Keratinocyte (primary cell): ENCODE data around the gene PRR14. TPM values are rescaled to one million over a fixed set of nuclear protein-coding genes. Genes with fewer than 3 reads are reported as not detected.
A peak's percentile ranks its signal among the peaks of the same experiment; 100 is the strongest.

Source experiments
- DNase-seq: peaks from one replicate; pipeline ENCODE4 v3.0.0-alpha.2; 2011; ENCODE audit warnings: low read depth, missing footprints, low spot score
- FAIRE-seq: peaks from 2 replicates; lab custom pipeline; 2011; peaks lifted over from hg19 to GRCh38; lab: Jason Lieb, UNC
- H2AFZ ChIP-seq: 2 replicates; pipeline ENCODE4 v1.6.0; 2012; ENCODE audit warnings: low read length, control low read depth, inconsistent platforms; ENCODE audit not compliant: control insufficient read depth
- H3K27ac ChIP-seq: 2 replicates; pipeline ENCODE4 v1.5.1; 2011; ENCODE audit warnings: low read length; ENCODE audit not compliant: control insufficient read depth, insufficient read depth
- H3K27me3 ChIP-seq: 3 replicates; pipeline ENCODE4 v1.6.0; 2011; ENCODE audit warnings: low read length; ENCODE audit not compliant: control insufficient read depth, insufficient read depth; ENCODE audit errors: extremely low read depth
- H3K36me3 ChIP-seq, 2 experiments: 2 replicates in 1 of 2; 3 replicates in 1 of 2; pipeline ENCODE4 v1.5.1; 2011; ENCODE audit warnings: low read length in 2 of 2, mild to moderate bottlenecking in 1 of 2; ENCODE audit not compliant: control insufficient read depth in 2 of 2, insufficient read depth in 2 of 2; ENCODE audit errors: extremely low read depth in 1 of 2
- H3K4me1 ChIP-seq: 3 replicates; pipeline ENCODE4 v1.5.1; 2011; ENCODE audit warnings: low read length; ENCODE audit not compliant: control insufficient read depth, insufficient read depth; ENCODE audit errors: extremely low read depth
- H3K4me2 ChIP-seq: 3 replicates; pipeline ENCODE4 v1.6.0; 2011; ENCODE audit warnings: low read depth, low read length; ENCODE audit not compliant: control insufficient read depth, insufficient read depth; ENCODE audit errors: extremely low read depth
- H3K4me3 ChIP-seq, 3 experiments: fragments of 200-600 bp in 1 of 3; sonication (generic) in 1 of 3; 2 replicates in 2 of 3; 3 replicates in 1 of 3; pipeline ENCODE4 v1.5.1; 2011 to 2016; ENCODE audit warnings: low read length in 3 of 3, mild to moderate bottlenecking in 3 of 3, control low read depth in 2 of 3, inconsistent platforms in 1 of 3, low read depth in 1 of 3, mixed read lengths in 1 of 3, mixed run types in 1 of 3, moderate library complexity in 1 of 3; ENCODE audit not compliant: control insufficient read depth in 2 of 3, insufficient read depth in 2 of 3; ENCODE audit errors: extremely low read depth in 1 of 3
- H3K79me2 ChIP-seq: 2 replicates; pipeline ENCODE4 v1.6.0; 2012; ENCODE audit warnings: low read length; ENCODE audit not compliant: control insufficient read depth, insufficient read depth
- H3K9ac ChIP-seq: 3 replicates; pipeline ENCODE4 v1.6.0; 2011; ENCODE audit warnings: low read length; ENCODE audit not compliant: control insufficient read depth, insufficient read depth; ENCODE audit errors: extremely low read depth
- H3K9me1 ChIP-seq: 3 replicates; pipeline ENCODE4 v1.6.0; 2011; ENCODE audit warnings: low read length; ENCODE audit not compliant: control insufficient read depth, insufficient read depth; ENCODE audit errors: extremely low read depth
- H3K9me3 ChIP-seq: 2 replicates; pipeline ENCODE4 v1.5.1; 2012; ENCODE audit warnings: low read depth, low read length; ENCODE audit not compliant: control insufficient read depth
- H4K20me1 ChIP-seq: 3 replicates; pipeline ENCODE4 v1.6.0; 2011; ENCODE audit warnings: low read length; ENCODE audit not compliant: control insufficient read depth, insufficient read depth; ENCODE audit errors: extremely low read depth
- CTCF ChIP-seq, 3 experiments: IDR thresholded peaks in 1 of 3; conservative IDR thresholded peaks in 1 of 3; optimal IDR thresholded peaks in 1 of 3; 2 replicates in 2 of 3; 3 replicates in 1 of 3; pipeline versions ENCODE3 to v1.5.1; 2011; ENCODE audit warnings: low read length in 3 of 3, mild to moderate bottlenecking in 3 of 3, moderate library complexity in 2 of 3, control low read depth in 1 of 3, inconsistent platforms in 1 of 3; ENCODE audit not compliant: insufficient read depth in 2 of 3; ENCODE audit errors: extremely low read depth in 1 of 3
- EZH2 ChIP-seq: IDR thresholded peaks from one replicate; pipeline ENCODE4 v1.6.1; 2012; ENCODE audit warnings: inconsistent platforms, mild to moderate bottlenecking, low read length, moderate library complexity
- dilution Hi-C: fragments of 300-500 bp; cut with MboI; formaldehyde crosslinking; loops from one replicate; pipeline ENCODE4 v1.7.0; 2020; ENCODE audit warnings: low sequenced_read_pairs; ENCODE audit not compliant: extremely low pct_ligation_motif_present
- polyA plus RNA-seq, 5 experiments: library from polyadenylated mRNA; depleted of rRNA in 3 of 5; stranded (reverse) in 3 of 5; stranded (forward) in 1 of 5; unstranded in 1 of 5; fragments of >200 nt; gene quantifications; 1 replicate in 1 of 5; 2 replicates in 3 of 5; 3 replicates in 1 of 5; pipeline versions ENCODE4 v1.2.1 to v1.2.3, GENCODE V29; 2011 to 2012; ENCODE audit warnings: missing spikeins in 2 of 5, low read depth in 1 of 5, low replicate concordance in 1 of 5

Gene PRR14
- polyA plus RNA-seq, 1 donor (not counting 4 experiments of a cell fraction or from before 2014, with no cell fraction given), result 7.4 TPM

- Histone ChIP-seq H3K9me1 (no peaks in the 10 kb centered on the region), H3K4me1 (peaks cover 4% of the 10 kb centered on the region), H3K27me3 (no peaks in the 10 kb centered on the region), H3K9me3 (no peaks in the 10 kb centered on the region), H3K79me2 (peaks cover 10% of the 10 kb centered on the region), H3K27ac (no peak overlapping the region), H4K20me1 (no peaks in the 10 kb centered on the region), H3K36me3 (no peaks in the 10 kb centered on the region), H2AFZ (no peak overlapping the region), H3K4me3 (no peak overlapping the region), H3K9ac (no peak overlapping the region), H3K4me2 (no peak overlapping the region)
- TF ChIP-seq EZH2 (no peak), CTCF (optimal IDR thresholded peaks at IDR 0.05 in 1 of 3, IDR thresholded peaks at IDR 0.05 in 1 of 3, conservative IDR thresholded peaks at IDR 0.05 in 1 of 3; ENCODE audit: extremely low read depth in 1 of 3, insufficient read depth in 2 of 3, low read length in 3 of 3) (peak; percentile 67 to 82 (median 79))
- DNase-seq (no peak), FAIRE-seq (peak; percentile 29)
- dilution Hi-C loops, result no loop called here
Measured at GRCh38 chr16:30637944-30638343, 12.8 kb upstream of the PRR14 start.

- H3K9me3 ChIP-seq, result no peaks in the 10 kb centered on the region
- no peak for FAIRE-seq
- H2AFZ ChIP-seq, result no peak overlapping the region
- no peaks in the 10 kb centered on the region for H3K9me1 ChIP-seq
- no peak overlapping the region for H3K4me3 ChIP-seq
- H3K79me2 ChIP-seq, result no peaks in the 10 kb centered on the region
- no peak overlapping the region for H3K27ac ChIP-seq
- no peaks in the 10 kb centered on the region for H4K20me1 ChIP-seq
- TF ChIP-seq EZH2, result no peak
- no peak for TF ChIP-seq CTCF (optimal IDR thresholded peaks at IDR 0.05 in 1 of 3, IDR thresholded peaks at IDR 0.05 in 1 of 3, conservative IDR thresholded peaks at IDR 0.05 in 1 of 3; ENCODE audit: extremely low read depth in 1 of 3, insufficient read depth in 2 of 3, low read length in 3 of 3)
- dilution Hi-C loops, result no loop called here
- H3K4me1 ChIP-seq, result no peaks in the 10 kb centered on the region
- DNase-seq, result no peak
- H3K27me3 ChIP-seq, result no peaks in the 10 kb centered on the region
- no peak overlapping the region for H3K4me2 ChIP-seq
- H3K36me3 ChIP-seq, result no peaks in the 10 kb centered on the region
- H3K9ac ChIP-seq, result no peak overlapping the region
Measured at GRCh38 chr16:30641378-30641982, 9.3 kb upstream of the PRR14 start.
